Chondrocyte (in vitro differentiated cells): ENCODE measurements around the gene GNAS. TPM values are rescaled to one million over a fixed set of nuclear protein-coding genes. Genes with fewer than 3 reads are reported as not detected.
A peak's percentile ranks its signal among the peaks of the same experiment; 100 is the strongest.

ENCODE experiments used
- DNase-seq: peaks from one replicate; pipeline ENCODE4 v3.0.0; 2021; ENCODE audit warnings: mixed read lengths, low spot score
- H3K27ac Mint-ChIP-seq: one replicate; pipeline ENCODE4 v1.8.0; 2021; ENCODE audit warnings: mild to moderate bottlenecking, moderate library complexity, mixed read lengths; ENCODE audit not compliant: unreplicated experiment
- H3K27me3 Mint-ChIP-seq: 2 replicates; pipeline ENCODE4 v1.8.0; 2021; ENCODE audit warnings: low read depth, mixed read lengths
- H3K36me3 Mint-ChIP-seq: 2 replicates; pipeline ENCODE4 v1.8.0; 2021; ENCODE audit warnings: low read depth, mixed read lengths
- H3K4me1 Mint-ChIP-seq: 2 replicates; pipeline ENCODE4 v1.8.0; 2021; ENCODE audit warnings: low read depth, mild to moderate bottlenecking, mixed read lengths
- H3K4me3 Mint-ChIP-seq: one replicate; pipeline ENCODE4 v1.8.0; 2021; ENCODE audit warnings: mild to moderate bottlenecking, moderate library complexity, mixed read lengths; ENCODE audit not compliant: unreplicated experiment
- H3K9me3 Mint-ChIP-seq: 2 replicates; pipeline ENCODE4 v1.8.0; 2021; ENCODE audit warnings: low read depth, mixed read lengths
- total RNA-seq: library from RNA; stranded (reverse); gene quantifications from 3 replicates; pipeline ENCODE4 v1.2.1, GENCODE V29; 2021
- TF ChIP-seq, protein P1 (sequence below): fragments of 200-600 bp; sonication (generic); IDR thresholded peaks from 2 replicates; pipeline ENCODE4 v1.5.0; 2021; ENCODE audit warnings: antibody characterized with exemption, mild to moderate bottlenecking, moderate library complexity

Gene GNAS
- total RNA-seq, 1 donor from 2014 or later: 1,374 TPM

DNA sequence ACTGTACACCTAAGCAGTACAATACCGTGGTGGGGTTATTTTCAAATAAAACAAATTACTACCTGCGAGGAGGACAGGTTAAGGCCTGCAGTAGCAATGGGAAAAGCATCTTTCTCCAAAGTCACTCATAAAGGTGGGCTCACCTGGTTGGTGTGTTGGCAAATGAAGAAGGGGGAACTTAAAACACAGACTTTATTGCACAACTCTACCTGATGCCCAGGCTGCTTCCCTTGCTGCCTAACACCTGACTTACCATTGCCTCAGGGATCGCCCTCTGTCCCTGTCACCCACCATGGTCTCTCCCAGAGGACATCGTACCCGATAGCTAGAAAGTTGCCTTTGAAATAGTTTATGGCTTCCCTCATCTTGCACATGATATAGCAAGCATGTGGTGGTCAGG is 53.6 kb downstream of the GNAS start:
- no peak for DNase-seq
- Mint-ChIP-seq H3K4me3 (no peak overlapping the region), H3K9me3 (no peaks in the 10 kb centered on the region), H3K4me1 (peaks cover 64% of the 10 kb centered on the region), H3K36me3 (peaks cover 55% of the 10 kb centered on the region), H3K27me3 (no peaks in the 10 kb centered on the region), H3K27ac (no peak overlapping the region)
- TF ChIP-seq, protein P1, sequence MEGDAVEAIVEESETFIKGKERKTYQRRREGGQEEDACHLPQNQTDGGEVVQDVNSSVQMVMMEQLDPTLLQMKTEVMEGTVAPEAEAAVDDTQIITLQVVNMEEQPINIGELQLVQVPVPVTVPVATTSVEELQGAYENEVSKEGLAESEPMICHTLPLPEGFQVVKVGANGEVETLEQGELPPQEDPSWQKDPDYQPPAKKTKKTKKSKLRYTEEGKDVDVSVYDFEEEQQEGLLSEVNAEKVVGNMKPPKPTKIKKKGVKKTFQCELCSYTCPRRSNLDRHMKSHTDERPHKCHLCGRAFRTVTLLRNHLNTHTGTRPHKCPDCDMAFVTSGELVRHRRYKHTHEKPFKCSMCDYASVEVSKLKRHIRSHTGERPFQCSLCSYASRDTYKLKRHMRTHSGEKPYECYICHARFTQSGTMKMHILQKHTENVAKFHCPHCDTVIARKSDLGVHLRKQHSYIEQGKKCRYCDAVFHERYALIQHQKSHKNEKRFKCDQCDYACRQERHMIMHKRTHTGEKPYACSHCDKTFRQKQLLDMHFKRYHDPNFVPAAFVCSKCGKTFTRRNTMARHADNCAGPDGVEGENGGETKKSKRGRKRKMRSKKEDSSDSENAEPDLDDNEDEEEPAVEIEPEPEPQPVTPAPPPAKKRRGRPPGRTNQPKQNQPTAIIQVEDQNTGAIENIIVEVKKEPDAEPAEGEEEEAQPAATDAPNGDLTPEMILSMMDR: no peak

DNA sequence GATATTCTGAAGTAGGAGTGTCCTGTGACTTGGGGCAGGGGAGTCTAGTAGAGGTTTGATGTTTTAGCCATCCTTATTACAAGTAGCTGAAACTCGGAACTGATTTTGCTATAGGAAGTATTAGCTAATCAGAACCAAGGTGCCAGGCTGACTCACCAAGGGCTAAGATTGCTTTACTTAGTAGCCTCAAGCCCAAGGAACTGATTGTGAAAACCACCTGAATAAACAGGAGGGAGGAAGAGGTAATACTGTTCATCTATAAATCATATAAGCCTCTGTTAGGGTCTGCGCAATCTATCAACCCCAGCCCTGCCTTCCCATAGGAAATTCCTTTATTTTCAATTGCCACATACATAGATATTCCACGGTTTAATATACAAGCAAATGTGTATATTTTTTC is 54.4 kb downstream of the GNAS start:
- H3K27me3 Mint-ChIP-seq: no peaks in the 10 kb centered on the region
- TF ChIP-seq, protein P1: no peak
- no peak for DNase-seq
- peak overlapping the region; percentile 53 for H3K4me3 Mint-ChIP-seq
- no peaks in the 10 kb centered on the region for H3K9me3 Mint-ChIP-seq
- peaks cover 61% of the 10 kb centered on the region for H3K4me1 Mint-ChIP-seq
- peak overlapping the region; percentile 98 for H3K27ac Mint-ChIP-seq
- peaks cover 62% of the 10 kb centered on the region for H3K36me3 Mint-ChIP-seq

DNA sequence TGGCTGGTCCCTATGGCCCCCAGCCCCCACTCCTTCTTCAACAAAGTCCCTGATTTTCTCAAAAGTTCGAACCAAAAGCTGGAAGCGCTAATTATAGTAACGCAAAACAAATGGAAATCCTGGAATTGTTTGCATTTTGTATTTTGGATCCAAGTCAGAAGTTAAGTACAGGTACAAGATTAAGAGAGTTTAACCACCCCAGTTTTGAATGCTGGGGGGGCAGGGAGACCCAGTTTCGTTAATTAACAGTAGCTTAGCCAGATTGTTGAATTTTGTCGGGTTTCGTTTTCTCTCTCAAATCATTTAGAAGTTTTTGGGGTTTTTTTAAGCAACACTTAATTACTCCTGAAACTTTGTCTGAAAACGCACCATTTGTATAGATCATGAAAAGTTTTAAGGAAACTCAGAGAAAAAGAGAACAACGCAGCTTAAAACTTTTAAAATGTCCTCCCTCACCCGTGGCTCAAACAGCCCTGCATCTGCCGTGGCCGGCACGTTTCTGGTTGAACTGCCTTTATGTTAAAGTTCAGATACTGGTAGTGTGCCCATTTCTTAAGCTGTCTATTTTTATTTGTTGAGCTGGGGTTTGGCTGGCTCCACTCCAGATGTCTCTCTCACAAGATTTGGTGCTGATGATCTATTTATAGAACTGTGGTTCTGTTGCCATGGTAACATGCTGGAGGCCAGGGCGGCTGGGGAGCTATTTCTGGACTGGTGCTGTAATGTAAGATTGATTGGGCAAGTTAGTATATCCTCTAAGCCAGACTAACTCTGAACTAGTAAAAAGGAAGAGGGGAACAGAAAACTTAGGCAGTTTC is 55.0 kb downstream of the GNAS start:
- Mint-ChIP-seq H3K9me3 (no peaks in the 10 kb centered on the region), H3K27ac (peak overlapping the region; percentile 98), H3K4me3 (peak overlapping the region; percentile 53), H3K27me3 (no peaks in the 10 kb centered on the region), H3K36me3 (peaks cover 67% of the 10 kb centered on the region), H3K4me1 (peaks cover 55% of the 10 kb centered on the region)
- DNase-seq: no peak
- TF ChIP-seq, protein P1: no peak

DNA sequence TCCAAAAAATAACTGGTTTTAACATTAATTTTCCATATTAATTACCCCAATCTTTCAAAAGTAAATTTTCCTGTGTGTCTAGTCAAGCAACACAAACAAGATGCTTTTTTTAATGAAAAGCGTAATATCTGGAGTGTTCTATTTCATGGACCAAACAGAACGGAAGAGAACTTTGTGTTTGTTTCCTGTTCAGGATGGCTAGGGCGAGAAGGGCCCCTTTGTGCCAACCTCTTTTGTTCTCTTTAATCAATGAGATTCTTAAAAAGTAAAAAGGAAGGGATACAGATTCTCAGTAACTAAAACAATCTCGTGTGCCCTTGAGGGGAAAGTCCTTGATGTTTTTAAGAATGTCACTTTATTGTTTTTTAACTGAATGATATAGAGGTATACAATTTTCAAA is 55.7 kb downstream of the GNAS start:
- TF ChIP-seq, protein P1: no peak
- Mint-ChIP-seq H3K4me1 (peaks cover 52% of the 10 kb centered on the region), H3K36me3 (peaks cover 68% of the 10 kb centered on the region), H3K27ac (peak overlapping the region; percentile 98), H3K9me3 (no peaks in the 10 kb centered on the region), H3K27me3 (no peaks in the 10 kb centered on the region), H3K4me3 (peak overlapping the region; percentile 53)
- no peak for DNase-seq

DNA sequence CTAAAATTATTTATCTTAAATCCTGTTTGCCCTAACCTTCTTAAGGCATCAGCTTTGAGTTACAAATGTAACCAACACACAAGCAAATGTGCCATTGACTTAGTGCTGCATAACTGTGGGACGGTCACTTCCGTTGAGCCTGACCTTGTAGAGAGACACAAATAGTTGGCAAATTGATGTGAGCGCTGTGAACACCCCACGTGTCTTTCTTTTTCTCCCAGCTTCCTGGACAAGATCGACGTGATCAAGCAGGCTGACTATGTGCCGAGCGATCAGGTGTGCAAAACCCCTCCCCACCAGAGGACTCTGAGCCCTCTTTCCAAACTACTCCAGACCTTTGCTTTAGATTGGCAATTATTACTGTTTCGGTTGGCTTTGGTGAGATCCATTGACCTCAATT is 56.4 kb downstream of the GNAS start:
- peaks cover 46% of the 10 kb centered on the region for H3K4me1 Mint-ChIP-seq
- no peaks in the 10 kb centered on the region for H3K9me3 Mint-ChIP-seq
- DNase-seq: no peak
- H3K4me3 Mint-ChIP-seq: no peak overlapping the region
- H3K27ac Mint-ChIP-seq: no peak overlapping the region
- H3K36me3 Mint-ChIP-seq: peaks cover 63% of the 10 kb centered on the region
- TF ChIP-seq, protein P1: no peak
- H3K27me3 Mint-ChIP-seq: no peaks in the 10 kb centered on the region
